ENCODE results near the gene TPP2. TPM values are rescaled to one million over a fixed set of nuclear protein-coding genes. Genes with fewer than 3 reads are reported as not detected.

Gene TPP2
- total and polyA plus RNA-seq, 9 of the 15 experiments (the other 6 are each of a cell fraction or from before 2014, with no cell fraction given): 18.8 to 87.7 (median 55.9) TPM

GRCh38 chr13:102680842-102681740 lies 84.3 kb downstream of the TPP2 start:
- Histone ChIP-seq H3K27me3 (ENCODE audit: control insufficient read depth in 2 of 2, insufficient read depth in 2 of 2, low read length in 2 of 2) (no peaks in the 10 kb centered on the region), H3K36me3 (ENCODE audit: control insufficient read depth, insufficient read depth, low read length) (peaks cover 34% of the 10 kb centered on the region), H3K4me2 (ENCODE audit: insufficient read depth, low read length) (no peak overlapping the region), H3K27ac (ENCODE audit: extremely low read depth, low read depth, low read length) (no peak overlapping the region), H2AFZ (ENCODE audit: low read depth, low read length) (no peak overlapping the region), H3K9me3 (replicated peaks; ENCODE audit: control insufficient read depth, insufficient read depth, low read depth, low read length) (no peaks in the 10 kb centered on the region), H3K9ac (ENCODE audit: insufficient read depth in 1 of 2, low read depth in 2 of 2, low read length in 2 of 2) (no peak overlapping the region), H3K9me1 (ENCODE audit: control insufficient read depth, insufficient read depth, low read length) (no peaks in the 10 kb centered on the region), H3K4me3 (no peak overlapping the region), H3K79me2 (ENCODE audit: control insufficient read depth, insufficient read depth, low read length) (no peaks in the 10 kb centered on the region), H4K20me1 (replicated peaks; ENCODE audit: control insufficient read depth, insufficient read depth, low read length) (no peaks in the 10 kb centered on the region), H3K4me1 (replicated peaks in 1 of 2; ENCODE audit: control insufficient read depth in 2 of 2, insufficient read depth in 2 of 2, low read length in 2 of 2) (no peaks in the 10 kb centered on the region)
- ATAC-seq (peak; percentile 69), DNase-seq (ENCODE audit: extremely low read depth in 1 of 4, low spot score in 3 of 4) (no peak), FAIRE-seq (no peak)
- in situ Hi-C loops (cut with MboI): no loop called here
- BruUV-seq (replicated peaks): TSS peak; percentile 18
- TF ChIP-seq POLR2AphosphoS2 (IDR thresholded peaks at IDR 0.05; ENCODE audit: low read length) (peak; percentile 91), SUPT5H (IDR thresholded peaks at IDR 0.05) (0 out of 2 replicates have a peak, but pooled peaks have one; percentile 26), PRPF4 (IDR thresholded peaks at IDR 0.05; ENCODE audit: insufficient read depth, low read depth, low read length, poor library complexity, severe bottlenecking) (no peak)
- POLR2A ChIA-PET: interaction anchor here (1.2 kb wide), 1 partner anchor 93 kb away, joined by 3 read pairs; no protein-coding TSS in a partner anchor
- CTCF ChIA-PET (ENCODE audit: low intra/inter-chr PET ratio): no interaction called here
- intact Hi-C loops (cut with micrococcal nuclease): no loop called here
- WGBS (ENCODE audit: insufficient coverage, low coverage, missing lambda C conversion rate): 11% methylated on average over 5 of the region's 5 CpGs

- FAIRE-seq: no peak
- H3K4me1 ChIP-seq (replicated peaks in 1 of 2; ENCODE audit: control insufficient read depth in 2 of 2, insufficient read depth in 2 of 2, low read length in 2 of 2): no peaks in the 10 kb centered on the region
- no peak for ATAC-seq
- H3K9ac ChIP-seq (ENCODE audit: insufficient read depth in 1 of 2, low read depth in 2 of 2, low read length in 2 of 2): no peak overlapping the region
- no peaks in the 10 kb centered on the region for H4K20me1 ChIP-seq (replicated peaks; ENCODE audit: control insufficient read depth, insufficient read depth, low read length)
- TF ChIP-seq KAT7 (CRISPR knock-in tag; IDR thresholded peaks at IDR 0.05; ENCODE audit: borderline replicate concordance): no peak
- no peak for TF ChIP-seq CHD2 (IDR thresholded peaks at IDR 0.05; ENCODE audit: low read depth, low read length)
- 0 out of 2 replicates have a peak, but pooled peaks have one; percentile 3 for TF ChIP-seq POLR2G (IDR thresholded peaks at IDR 0.05; ENCODE audit: low read depth, low read length)
- TF ChIP-seq ESRRB (CRISPR knock-in tag; IDR thresholded peaks at IDR 0.05; ENCODE audit: borderline replicate concordance): no peak
- no peak for DNase-seq (ENCODE audit: extremely low read depth in 1 of 4, low spot score in 3 of 4)
- H3K9me1 ChIP-seq (ENCODE audit: control insufficient read depth, insufficient read depth, low read length): no peaks in the 10 kb centered on the region
- in situ Hi-C loops (cut with MboI): no loop called here
- H3K4me2 ChIP-seq (ENCODE audit: insufficient read depth, low read length): no peak overlapping the region
- H3K4me3 ChIP-seq: no peak overlapping the region
- POLR2A ChIA-PET: interaction anchor here (1.2 kb wide), 1 partner anchor 92 kb away, joined by 3 read pairs; no protein-coding TSS in a partner anchor
- WGBS (ENCODE audit: insufficient coverage, low coverage, missing lambda C conversion rate): 44% methylated on average over 2 of the region's 4 CpGs
- no peaks in the 10 kb centered on the region; a peak in 1 of 5 replicates for H3K27me3 ChIP-seq (ENCODE audit: control insufficient read depth in 2 of 2, insufficient read depth in 2 of 2, low read length in 2 of 2)
- no peak overlapping the region for H2AFZ ChIP-seq (ENCODE audit: low read depth, low read length)
- no peaks in the 10 kb centered on the region for H3K79me2 ChIP-seq (ENCODE audit: control insufficient read depth, insufficient read depth, low read length)
- BruUV-seq (replicated peaks): no TSS peak
- no peaks in the 10 kb centered on the region for H3K9me3 ChIP-seq (replicated peaks; ENCODE audit: control insufficient read depth, insufficient read depth, low read depth, low read length)
- peaks cover 23% of the 10 kb centered on the region for H3K36me3 ChIP-seq (ENCODE audit: control insufficient read depth, insufficient read depth, low read length)
- intact Hi-C loops (cut with micrococcal nuclease): no loop called here
- CTCF ChIA-PET (ENCODE audit: low intra/inter-chr PET ratio): no interaction called here
- H3K27ac ChIP-seq (ENCODE audit: extremely low read depth, low read depth, low read length): no peak overlapping the region
These were observed 85.4 kb downstream of the TPP2 start for GRCh38 chr13:102682211-102682610.

Data from K562 (cell line).